ENCODE data around the gene CDC42BPA.

CDC42BPA gene

GRCh38 chr1:227066999-227067398, 251.3 kb downstream of the CDC42BPA start:
- H3K4me3 ChIP-seq (ENCODE audit: low read depth, low read length), result no peak overlapping the region
- TF ChIP-seq, protein P1, sequence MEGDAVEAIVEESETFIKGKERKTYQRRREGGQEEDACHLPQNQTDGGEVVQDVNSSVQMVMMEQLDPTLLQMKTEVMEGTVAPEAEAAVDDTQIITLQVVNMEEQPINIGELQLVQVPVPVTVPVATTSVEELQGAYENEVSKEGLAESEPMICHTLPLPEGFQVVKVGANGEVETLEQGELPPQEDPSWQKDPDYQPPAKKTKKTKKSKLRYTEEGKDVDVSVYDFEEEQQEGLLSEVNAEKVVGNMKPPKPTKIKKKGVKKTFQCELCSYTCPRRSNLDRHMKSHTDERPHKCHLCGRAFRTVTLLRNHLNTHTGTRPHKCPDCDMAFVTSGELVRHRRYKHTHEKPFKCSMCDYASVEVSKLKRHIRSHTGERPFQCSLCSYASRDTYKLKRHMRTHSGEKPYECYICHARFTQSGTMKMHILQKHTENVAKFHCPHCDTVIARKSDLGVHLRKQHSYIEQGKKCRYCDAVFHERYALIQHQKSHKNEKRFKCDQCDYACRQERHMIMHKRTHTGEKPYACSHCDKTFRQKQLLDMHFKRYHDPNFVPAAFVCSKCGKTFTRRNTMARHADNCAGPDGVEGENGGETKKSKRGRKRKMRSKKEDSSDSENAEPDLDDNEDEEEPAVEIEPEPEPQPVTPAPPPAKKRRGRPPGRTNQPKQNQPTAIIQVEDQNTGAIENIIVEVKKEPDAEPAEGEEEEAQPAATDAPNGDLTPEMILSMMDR (IDR thresholded peaks at IDR 0.05; ENCODE audit: borderline replicate concordance, insufficient read depth, low read depth, low read length), result no peak

DNA sequence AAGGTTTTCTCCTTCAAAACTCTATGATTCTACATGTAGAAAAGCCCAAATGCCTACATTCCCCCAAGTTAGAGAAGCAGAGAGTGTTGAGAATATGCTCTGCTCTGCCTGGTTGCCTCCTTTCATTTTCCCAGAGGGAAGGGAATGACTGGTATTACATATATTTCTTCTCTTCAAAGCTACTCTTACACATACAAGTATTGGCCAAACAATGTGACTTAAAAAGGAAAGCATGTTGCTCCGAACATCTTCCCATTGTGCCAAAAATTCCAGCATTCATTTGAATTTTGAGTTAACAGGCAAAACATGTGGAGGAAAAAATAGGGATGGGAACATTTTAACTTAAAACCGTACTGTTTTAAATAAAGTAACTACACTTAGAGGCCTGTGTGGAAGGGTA, 253.0 kb downstream of the CDC42BPA start:
- H3K4me3 ChIP-seq (ENCODE audit: low read depth, low read length), result no peak overlapping the region
- TF ChIP-seq, protein P1 (IDR thresholded peaks at IDR 0.05; ENCODE audit: borderline replicate concordance, insufficient read depth, low read depth, low read length), result no peak

GRCh38 chr1:227062306-227062705, 256.0 kb downstream of the CDC42BPA start:
- no peak overlapping the region for H3K4me3 ChIP-seq (ENCODE audit: low read depth, low read length)
- TF ChIP-seq, protein P1 (IDR thresholded peaks at IDR 0.05; ENCODE audit: borderline replicate concordance, insufficient read depth, low read depth, low read length), result no peak

DNA sequence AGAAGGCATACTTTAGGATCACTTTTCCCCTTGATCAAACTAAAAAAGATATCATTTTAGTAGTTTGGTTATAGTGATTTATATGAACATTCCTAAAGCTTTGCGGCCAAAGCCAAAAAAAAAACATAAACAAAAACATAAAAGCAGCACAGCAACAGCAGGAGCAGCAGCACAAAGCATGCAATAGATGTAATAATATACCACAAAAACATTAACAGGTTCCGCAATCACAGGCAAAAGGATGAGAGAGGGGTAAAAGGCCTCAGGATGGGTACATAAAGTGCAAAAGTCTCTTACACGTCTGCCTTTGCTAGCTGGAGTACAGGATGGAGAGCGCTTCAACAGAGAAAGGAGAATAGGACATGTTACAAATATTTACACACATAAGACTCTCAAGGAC, 259.2 kb downstream of the CDC42BPA start:
- H3K4me3 ChIP-seq (ENCODE audit: low read depth, low read length), result no peak overlapping the region
- TF ChIP-seq, protein P1 (IDR thresholded peaks at IDR 0.05; ENCODE audit: borderline replicate concordance, insufficient read depth, low read depth, low read length), result no peak

DNA sequence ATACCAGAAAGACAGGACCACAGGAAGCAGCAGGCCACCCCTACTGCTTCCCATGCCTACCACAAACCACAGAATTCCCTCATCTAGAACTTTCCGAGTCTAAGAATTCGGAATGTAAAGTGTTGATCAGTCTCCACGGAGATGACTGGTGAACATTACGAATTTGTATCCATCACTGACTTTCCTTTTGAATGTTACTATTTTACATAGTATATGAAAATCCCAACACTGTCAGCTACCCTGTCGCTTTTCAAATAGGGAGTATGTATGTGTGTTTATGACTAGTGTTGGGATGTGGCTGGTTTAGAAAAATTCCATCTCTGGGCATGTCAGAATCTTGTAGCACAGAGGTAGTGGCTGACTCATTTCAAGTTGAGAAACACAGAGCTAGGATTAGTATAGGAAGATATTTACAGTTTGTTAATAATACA, 260.0 kb downstream of the CDC42BPA start:
- H3K4me3 ChIP-seq (ENCODE audit: low read depth, low read length), result no peak overlapping the region
- TF ChIP-seq, protein P1 (IDR thresholded peaks at IDR 0.05; ENCODE audit: borderline replicate concordance, insufficient read depth, low read depth, low read length), result no peak

GRCh38 chr1:227049253-227049652, 269.0 kb downstream of the CDC42BPA start:
- TF ChIP-seq, protein P1 (IDR thresholded peaks at IDR 0.05; ENCODE audit: borderline replicate concordance, insufficient read depth, low read depth, low read length), result no peak
- H3K4me3 ChIP-seq (ENCODE audit: low read depth, low read length), result no peak overlapping the region

- no peak overlapping the region for H3K4me3 ChIP-seq (ENCODE audit: low read depth, low read length)
- TF ChIP-seq, protein P1 (IDR thresholded peaks at IDR 0.05; ENCODE audit: borderline replicate concordance, insufficient read depth, low read depth, low read length), result no peak
These were observed 274.5 kb downstream of the CDC42BPA start for GRCh38 chr1:227043755-227044154.

Measured in GM12875 (cell line).